Fibroblast of gingiva (primary cell): ENCODE measurements around the gene PSMB3.
"Not testable (repeated sequence)": the region's sequence is repeated elsewhere in the genome, so short reads cannot be mapped to it uniquely, and the experiment has no call there.

ENCODE experiments used
- DNase-seq: peaks from one replicate; pipeline ENCODE4 v3.0.0-alpha.2; 2011; ENCODE audit warnings: low read depth

The PSMB3 gene

GRCh38 chr17:38716368-38717005 lies 36.1 kb upstream of the PSMB3 start:
- DNase-seq = no peak

GRCh38 chr17:38717139-38717745 lies 35.3 kb upstream of the PSMB3 start:
- no peak for DNase-seq

GRCh38 chr17:38719289-38719942 lies 33.1 kb upstream of the PSMB3 start:
- DNase-seq = no peak

GRCh38 chr17:38719943-38720641 lies 32.4 kb upstream of the PSMB3 start:
- DNase-seq = no peak

DNA sequence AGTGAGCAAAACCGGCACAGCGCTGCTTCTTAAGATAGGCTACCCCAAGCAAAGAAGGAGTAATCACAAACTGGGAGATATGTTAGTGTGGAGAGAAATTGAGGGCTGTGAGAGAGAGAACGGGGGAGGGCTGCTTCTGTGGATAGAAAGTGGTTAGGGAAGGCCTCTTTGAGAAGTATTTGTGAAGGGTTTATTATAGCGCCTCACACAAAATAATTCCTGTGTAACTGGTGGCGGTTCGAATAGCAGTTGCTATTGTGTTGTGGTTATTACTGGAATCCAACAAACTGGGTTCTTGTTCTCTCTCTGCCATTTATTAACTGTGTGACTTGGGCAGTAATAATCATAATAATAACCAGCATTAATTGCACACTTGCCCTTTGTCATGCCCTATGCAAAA lies 31.6 kb upstream of the PSMB3 start:
- DNase-seq = no peak

DNA sequence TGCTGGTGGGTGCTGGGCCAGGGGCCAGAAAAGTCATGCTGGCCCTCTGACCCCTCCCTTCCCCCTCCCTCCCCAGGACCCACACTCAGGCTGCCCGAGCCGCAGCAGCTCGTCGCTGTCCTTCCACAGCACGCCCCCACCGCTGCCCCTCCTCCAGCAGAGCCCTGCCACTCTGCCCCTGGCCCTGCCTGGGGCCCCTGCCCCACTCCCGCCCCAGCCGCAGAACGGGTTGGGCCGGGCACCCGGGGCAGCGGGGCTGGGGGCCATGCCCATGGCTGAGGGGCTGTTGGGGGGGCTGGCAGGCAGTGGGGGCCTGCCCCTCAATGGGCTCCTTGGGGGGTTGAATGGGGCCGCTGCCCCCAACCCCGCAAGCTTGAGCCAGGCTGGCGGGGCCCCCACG lies 30.7 kb upstream of the PSMB3 start:
- no peak for DNase-seq

DNA sequence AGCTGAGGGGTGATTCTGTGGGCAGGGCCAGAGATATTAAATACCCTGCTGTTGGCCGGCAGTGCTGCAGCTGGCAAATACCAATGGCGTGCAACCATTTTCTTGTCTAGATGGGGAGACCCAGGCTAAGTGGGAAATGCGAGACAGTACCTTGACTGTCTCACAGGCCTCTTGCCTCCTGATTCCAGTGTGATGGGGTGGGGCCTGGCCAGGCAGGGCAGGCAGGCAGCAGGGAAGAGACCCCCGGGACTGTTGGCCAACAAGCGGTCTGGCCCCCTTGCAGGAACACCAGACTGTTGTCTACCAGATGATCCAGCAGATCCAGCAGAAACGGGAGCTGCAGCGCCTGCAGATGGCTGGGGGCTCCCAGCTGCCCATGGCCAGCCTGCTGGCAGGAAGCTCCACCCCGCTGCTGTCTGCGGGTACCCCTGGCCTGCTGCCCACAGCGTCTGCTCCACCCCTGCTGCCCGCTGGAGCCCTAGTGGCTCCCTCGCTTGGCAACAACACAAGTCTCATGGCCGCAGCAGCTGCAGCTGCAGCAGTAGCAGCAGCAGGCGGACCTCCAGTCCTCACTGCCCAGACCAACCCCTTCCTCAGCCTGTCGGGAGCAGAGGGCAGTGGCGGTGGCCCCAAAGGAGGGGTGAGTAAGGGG lies 28.1 kb upstream of the PSMB3 start:
- peak; percentile 52 for DNase-seq

- DNase-seq = no peak
These were observed 27.5 kb upstream of the PSMB3 start for GRCh38 chr17:38725066-38725465.

- DNase-seq = not testable (repeated sequence)
These were observed 26.4 kb upstream of the PSMB3 start for GRCh38 chr17:38726145-38726544.

GRCh38 chr17:38727736-38728135 lies 24.8 kb upstream of the PSMB3 start:
- DNase-seq = no peak

- DNase-seq = no peak
These were observed 24.2 kb upstream of the PSMB3 start for GRCh38 chr17:38728290-38728831.

DNA sequence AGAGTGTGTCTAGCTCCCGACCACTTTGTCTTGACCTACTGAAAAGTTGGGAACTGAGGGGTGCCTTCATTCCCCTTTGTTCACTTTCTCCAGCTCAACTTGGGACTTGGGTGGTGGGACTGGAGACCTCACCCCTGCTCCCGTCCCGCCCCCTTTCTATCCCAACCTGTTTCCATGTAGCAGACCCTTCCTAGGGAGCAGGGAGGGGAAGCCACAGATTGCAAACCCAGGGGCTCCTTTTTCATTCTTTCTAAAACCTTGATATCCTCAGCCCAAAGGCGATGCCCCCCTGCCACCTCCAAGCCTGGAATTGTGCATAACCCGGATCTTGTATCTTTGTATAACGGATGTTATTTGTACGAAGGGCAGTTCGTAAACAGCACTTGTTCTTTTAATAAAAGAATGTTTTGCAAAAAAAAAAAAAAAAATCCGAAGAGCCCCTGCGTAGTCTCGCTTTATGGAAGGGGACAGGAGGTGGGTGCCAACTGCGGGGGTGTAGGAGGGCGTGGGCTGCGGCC lies 23.1 kb upstream of the PSMB3 start:
- no peak for DNase-seq

DNA sequence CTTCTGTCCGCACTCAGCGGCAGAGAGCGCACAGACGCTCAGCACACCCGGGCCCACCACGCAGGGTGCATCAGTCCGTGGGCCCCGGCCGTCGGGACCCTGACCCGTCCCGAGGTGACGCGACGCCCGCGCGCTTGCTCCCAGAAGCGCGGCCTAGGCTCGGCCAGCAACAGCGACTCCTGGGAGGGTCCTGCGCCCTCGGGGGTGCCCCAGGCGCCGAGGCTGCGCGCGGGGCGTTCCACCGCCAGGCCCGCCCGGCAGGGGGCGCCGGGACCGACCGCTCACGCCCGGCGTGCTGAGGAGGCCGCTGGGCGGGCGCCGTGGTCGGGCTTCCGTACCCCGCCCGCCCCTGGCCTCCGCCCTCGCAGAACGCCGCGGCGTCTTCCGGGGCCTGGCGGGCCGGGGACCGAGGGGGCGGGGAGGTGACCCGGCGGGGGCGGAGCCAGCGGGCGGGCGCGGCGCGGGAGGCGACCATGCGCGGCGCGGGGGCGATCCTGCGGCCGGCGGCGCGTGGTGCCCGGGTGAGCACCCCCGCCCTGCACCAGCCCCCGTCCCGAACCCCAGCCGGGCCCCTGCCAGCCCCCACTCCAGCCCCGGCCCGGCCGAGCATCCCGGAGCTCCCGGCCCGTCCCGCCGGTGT lies 22.5 kb upstream of the PSMB3 start, which contains the start of gene CISD3:
CISD3 (plus strand) TSS at position 456 of the 640 bp plus-strand sequence; CDS start at position 474, 18 bp downstream.
- DNase-seq = peak; percentile 86

- DNase-seq = peak; percentile 67
These were observed 21.8 kb upstream of the PSMB3 start for GRCh38 chr17:38730526-38731379.

- DNase-seq = no peak
These were observed 20.8 kb upstream of the PSMB3 start for GRCh38 chr17:38731526-38732294.

DNA sequence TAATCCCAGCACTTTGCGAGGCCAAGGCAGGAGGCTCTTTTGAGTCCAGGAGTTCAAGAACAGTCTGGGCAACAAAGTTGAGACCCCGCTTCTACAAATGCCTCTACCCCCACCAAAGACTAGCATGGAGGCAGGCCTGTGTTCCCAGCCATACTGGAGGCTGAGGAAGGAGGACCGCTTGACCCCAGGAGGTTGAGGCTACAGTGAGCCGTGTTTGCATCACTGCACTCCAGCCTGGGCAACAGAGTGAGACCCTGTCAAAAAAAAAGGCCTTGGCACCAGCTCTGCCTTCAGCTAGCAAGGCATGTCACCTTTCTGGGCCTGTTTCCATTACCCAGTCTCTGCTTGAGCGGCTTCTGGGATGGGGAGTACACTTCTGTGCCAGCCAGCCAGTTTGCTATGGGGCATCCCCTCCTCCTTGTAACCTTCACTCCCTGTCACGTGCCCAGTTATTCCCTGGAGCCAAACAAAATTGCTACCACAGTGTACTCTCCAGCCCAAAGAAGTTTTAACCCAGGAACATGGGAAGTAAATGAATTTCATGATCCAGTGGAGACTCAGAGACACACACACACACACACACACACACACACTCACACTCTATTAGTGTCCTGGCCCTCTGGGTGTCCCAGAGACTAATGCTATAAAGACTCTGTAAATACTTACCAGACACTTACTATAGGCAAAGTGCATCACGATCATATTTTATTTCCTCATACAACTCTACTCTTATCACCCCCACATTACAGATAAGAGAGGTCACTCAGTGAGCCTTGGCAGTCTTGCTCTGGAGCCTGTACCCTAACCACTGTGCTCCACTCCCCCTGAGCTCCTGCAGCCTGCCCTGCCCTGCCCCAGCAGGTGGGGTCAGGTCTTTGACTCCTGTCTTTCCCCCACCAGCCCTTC lies 19.9 kb upstream of the PSMB3 start:
- DNase-seq = peak; percentile 39

- no peak for DNase-seq
These were observed 19.1 kb upstream of the PSMB3 start for GRCh38 chr17:38733282-38733981.
